ENCODE measurements around the gene ENTPD5.
"Not testable (repeated sequence)": the region's sequence is repeated elsewhere in the genome, so short reads cannot be mapped to it uniquely, and the experiment has no call there.

ENTPD5 gene

GRCh38 chr14:74018586-74019407 lies at the start of gene ENTPD5, which contains the start of gene BBOF1:
Gene ENTPD5 (minus strand): TSS chr14:74019288. CDS start chr14:73988102, 31,186 bp downstream.
Gene BBOF1 (plus strand): TSS chr14:74019349. CDS start chr14:74019479, 130 bp downstream.
- peak; percentile 86 for DNase-seq

DNA sequence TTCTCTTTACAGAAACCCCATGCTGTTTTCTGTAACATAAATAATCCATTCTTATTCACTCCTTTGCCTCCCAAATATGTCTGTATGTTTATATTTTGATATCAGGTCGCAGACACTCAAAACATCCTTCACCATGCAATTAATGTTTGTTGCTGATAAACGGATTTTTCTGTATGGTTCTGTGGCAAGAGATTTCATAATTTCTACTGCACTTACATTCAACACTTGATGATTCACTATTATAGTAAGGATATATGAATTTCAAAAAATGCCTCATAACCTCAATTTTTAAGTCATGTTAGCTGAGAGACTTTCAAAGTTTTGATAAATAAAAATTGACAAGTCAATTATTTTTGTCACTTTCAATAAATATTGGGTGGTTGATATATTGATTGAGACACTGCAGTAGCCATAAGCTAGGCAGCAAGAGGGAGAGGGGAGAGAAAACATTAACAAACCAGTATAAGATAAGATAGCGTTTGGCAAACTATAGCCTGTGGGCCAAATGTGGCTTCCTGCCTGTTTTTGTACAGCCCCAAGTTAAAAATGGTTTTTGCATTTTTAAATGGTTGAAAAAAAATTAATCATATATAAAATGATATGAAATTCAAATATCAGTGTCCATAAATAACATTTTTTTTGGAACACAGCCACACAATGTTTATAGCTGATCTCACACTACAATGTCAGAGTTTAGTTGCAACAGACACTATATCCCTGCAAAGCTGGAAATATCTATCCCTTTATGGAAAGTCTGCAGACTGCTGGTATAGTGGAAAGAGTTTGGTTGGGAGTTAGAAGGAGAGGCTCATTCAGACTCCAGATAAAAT lies 46.9 kb upstream of the ENTPD5 start:
- DNase-seq, result no peak

DNA sequence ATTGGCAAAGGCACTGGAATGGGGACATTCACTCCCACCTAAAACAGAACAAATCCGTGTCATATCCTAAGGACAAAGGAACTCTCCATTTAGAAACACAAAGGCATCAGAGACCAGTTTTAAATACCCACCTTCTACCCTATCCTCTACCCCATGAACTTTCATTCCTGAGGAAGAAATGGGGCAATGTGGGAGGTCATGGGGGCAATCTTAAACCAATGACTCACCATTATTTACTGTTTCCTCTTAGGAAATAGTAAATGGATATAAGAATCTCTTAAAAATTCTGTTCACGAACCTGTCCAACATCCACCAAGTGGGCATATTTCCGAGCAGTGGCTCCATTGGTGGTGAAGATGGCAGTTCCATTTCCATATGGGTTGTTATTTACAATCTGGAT lies 45.8 kb upstream of the ENTPD5 start:
- no peak for DNase-seq

- DNase-seq, result no peak
Measured at GRCh38 chr14:74064426-74064825, 45.3 kb upstream of the ENTPD5 start.

DNA sequence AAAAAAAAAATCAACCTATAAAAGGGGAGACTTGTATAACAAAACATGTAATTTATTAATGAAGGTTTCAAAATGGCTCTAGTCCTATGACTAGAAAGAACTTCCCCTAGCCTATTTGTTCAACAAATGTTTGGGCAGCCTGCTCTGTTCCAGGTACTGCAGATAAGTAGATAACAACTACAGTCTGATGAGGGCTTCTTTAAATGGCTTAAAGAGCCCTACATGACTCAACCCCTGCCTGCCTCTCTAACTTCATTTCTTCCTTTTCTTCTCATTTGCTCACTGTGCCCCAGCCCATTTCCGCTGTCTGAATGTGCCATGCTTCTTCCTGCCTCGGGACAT lies 43.7 kb upstream of the ENTPD5 start:
- DNase-seq, result no peak

GRCh38 chr14:74049876-74050495 lies 30.9 kb upstream of the ENTPD5 start:
- no peak for DNase-seq

- DNase-seq, result no peak
Measured at GRCh38 chr14:74048281-74048680, 29.2 kb upstream of the ENTPD5 start.

DNA sequence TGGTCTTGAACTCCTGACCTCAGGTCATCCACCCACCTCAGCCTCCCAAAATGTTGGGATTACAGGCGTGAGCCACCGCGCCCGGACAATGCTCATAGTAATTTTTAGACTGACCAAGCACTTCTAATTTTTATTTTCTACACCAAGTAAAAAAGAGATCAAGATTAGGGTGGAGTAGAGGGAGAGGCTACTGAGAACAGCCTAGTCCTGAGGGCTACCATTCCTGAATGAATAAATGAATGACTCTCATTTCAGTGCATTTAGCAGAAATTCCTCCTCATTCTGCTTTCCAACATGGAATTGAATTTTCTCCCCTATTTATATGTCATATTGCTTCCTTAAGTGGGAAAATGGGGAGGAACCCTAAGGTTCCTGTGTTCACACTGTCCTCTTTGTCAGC lies 26.4 kb upstream of the ENTPD5 start:
- DNase-seq, result no peak

GRCh38 chr14:74042296-74042695 lies 23.2 kb upstream of the ENTPD5 start:
- no peak for DNase-seq

DNA sequence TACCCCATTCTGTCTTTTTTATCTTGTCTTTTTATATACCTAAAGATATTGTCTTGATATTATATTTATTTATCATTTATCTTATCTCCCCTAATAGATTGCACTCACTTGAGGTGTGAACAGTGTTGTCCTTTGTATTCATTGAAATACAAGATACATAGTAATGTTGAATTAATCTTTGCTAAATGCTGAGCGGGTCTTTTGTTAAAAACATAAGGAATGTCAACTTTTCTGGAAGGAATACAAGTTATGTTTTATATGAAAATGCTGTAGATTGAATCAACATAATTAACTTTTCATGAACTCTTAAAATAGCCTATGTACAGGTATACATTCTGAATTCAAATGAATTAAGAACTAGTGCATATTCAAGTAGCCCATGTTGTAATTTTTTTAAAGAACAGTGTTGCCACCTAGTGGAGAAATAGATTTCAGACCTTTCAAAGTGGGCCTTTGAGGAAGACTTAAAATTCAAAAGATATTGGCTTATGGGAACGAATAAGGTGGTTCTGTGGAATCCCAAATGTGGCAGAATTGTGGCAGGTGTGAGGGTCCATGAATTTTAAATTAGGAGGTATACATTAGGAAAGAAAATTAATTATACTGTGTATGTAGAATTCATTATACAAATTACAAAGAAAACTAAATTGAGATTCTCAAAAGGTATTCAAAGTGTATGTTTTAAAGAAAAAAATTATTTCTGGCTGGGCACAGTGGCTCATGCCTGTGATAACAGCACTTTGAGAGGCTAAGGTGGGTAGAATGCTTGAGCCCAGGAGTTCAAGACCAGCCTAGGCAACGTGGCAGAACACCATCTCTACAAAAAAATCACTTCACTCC lies 19.2 kb upstream of the ENTPD5 start:
- DNase-seq, result no peak

DNA sequence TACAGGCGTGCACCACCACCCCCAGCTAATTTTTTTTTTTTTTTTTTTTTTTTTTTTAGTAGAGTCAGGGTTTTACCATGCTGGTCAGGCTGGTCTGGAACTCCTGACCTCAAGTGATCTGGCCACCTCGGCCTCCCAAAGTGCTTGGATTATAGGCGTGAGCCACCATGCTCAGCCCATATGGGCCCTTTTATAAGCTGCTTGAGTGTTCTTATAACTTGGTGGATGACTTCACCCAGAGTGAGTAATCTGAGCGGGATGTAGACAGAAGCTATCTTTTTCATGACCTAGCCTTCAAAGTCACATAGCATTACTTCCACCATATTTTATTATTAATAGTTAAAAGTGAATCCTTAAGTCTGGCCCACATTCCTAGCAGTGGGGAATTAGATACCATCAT lies 16.5 kb upstream of the ENTPD5 start:
- DNase-seq, result no peak

- no peak for DNase-seq
Measured at GRCh38 chr14:74034572-74034971, 15.5 kb upstream of the ENTPD5 start.

DNA sequence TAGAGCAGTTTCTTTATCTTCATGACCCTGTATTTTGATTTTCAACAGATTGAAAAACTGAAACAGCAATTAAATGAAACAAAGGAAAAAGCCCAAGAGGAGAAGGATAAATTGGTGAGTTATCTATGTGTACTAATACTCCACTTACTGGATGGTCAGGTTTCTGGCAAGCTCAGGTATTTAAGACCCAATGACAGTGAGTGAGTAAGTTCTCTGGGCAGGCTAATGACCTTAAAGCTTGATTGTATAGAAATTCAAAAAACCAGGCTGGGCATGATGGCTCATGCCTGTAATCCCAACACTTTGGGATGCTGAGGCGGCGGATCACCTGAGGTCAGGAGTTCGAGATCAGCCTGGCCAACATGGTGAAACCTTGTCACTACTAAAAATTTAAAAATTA lies 10.0 kb upstream of the ENTPD5 start:
- DNase-seq, result no peak

DNA sequence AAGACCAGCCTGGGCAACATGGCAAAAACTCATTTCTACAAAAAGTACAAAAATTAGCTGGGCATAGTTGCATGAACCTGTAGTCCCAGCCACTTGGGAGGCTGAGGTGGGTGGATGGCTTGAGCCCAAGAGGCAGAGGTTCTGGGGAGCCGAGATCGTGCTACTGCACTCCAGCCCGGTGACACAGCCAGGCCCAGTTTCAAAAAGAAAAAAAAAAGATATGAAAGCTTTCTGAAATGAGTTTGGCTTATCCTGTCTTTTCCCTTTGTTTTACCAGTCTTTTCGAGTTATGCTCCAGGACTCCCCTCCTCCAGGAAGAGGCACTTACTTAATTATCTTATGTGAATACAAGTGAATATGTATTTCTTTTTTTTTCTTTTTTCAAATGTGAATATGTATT lies 3.3 kb upstream of the ENTPD5 start:
- no peak for DNase-seq

GRCh38 chr14:74019408-74020137 lies 485 bp upstream of the ENTPD5 start:
- no peak for DNase-seq

- DNase-seq, result no peak
Measured at GRCh38 chr14:74018174-74018585, 908 bp downstream of the ENTPD5 start.

- no peak for DNase-seq
Measured at GRCh38 chr14:74015963-74016362, 3.1 kb downstream of the ENTPD5 start.

DNA sequence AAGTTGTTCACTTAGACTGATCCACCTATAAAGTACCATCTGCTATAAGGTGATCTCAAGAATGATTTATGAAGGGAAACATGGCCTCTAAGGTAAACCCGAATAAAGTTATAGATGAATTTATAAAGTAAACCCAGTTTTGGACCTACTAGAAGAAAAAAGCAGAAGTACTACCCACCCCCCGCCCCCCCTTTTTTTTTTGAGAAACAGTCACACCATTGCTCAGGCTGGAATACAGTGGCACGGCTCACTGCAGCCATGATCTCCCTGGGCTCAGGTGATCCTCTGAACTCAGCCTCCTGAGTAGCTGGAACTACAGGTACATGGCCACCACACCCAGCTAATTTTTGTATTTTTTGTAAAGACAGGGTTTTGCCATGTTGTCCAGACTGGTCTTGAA lies 3.9 kb downstream of the ENTPD5 start:
- no peak for DNase-seq

DNA sequence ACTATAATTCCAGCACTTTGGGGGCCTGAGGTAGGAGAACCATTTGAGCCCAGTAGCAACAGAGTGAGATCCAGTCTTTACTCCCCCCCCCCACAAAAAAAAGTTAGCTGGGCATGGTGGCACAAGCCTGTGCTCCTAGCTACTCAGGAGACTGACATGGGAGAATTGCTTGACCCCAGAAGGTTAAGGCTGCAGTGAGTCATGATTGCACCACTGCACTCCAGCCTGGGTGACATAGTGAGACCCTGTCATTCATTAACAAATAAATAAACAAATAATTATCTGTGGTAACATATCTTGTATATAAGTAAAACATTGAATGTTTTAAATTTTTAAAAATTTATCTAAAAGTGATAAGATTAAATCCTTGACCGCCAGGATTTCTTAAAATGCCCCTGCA lies 4.8 kb downstream of the ENTPD5 start:
- no peak for DNase-seq

GRCh38 chr14:74008843-74009499 lies 10.1 kb downstream of the ENTPD5 start:
- no peak for DNase-seq

DNA sequence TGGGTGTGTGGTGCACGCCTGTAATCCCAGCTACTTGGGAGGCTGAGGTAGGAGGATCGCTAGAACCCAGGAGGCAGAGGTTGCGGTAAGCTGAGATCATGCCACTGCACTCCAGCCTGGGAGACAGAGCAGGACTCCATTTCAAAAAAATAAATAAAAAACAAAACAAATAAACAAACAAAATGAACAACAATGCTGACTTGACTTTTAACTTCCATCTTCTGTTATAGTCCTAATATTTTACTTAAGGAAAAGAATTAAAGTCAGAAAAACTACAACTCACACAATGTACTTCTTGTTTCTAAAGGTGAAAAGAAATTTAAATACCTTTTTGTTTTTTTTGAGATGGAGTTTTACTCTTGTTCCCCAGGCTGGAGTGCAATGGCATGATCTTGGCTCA lies 13.4 kb downstream of the ENTPD5 start:
- not testable (repeated sequence) for DNase-seq
